ENCODE results near the gene NQO1.

- TF ChIP-seq SUZ12 (IDR thresholded peaks at IDR 0.05; ENCODE audit: extremely low read depth, insufficient read depth, insufficient read length) (no peak), ZNF274 (IDR thresholded peaks at IDR 0.05; ENCODE audit: low read depth, low read length) (no peak)
Measured at GRCh38 chr16:69711115-69711740, 15.1 kb downstream of the NQO1 start.

All from NT2/D1 (cell line).